ENCODE results near the gene FAM219B. TPM values are rescaled to one million over a fixed set of nuclear protein-coding genes. Genes with fewer than 3 reads are reported as not detected.

FAM219B gene
- total RNA-seq (2022; extraction: Qiagen RNA extraction): 31.2 to 40.6 TPM (median 35.3 TPM) in 5 replicates

GRCh38 chr15:74906450-74907162 is at the start of gene FAM219B:
Gene FAM219B, minus strand, starts transcription at chr15:74906851. Its CDS starts 51 bp downstream, at chr15:74906800.

GRCh38 chr15:74937590-74938371 is 31.1 kb upstream of the FAM219B start, which contains the start of gene COX5A:
Gene COX5A, minus strand, starts transcription at chr15:74938073. Its CDS starts 59 bp downstream, at chr15:74938014.

GRCh38 chr15:74889883-74890664 is 16.6 kb downstream of the FAM219B start, which contains the start of gene MPI:
Gene MPI, plus strand, starts transcription at chr15:74890042. Its CDS starts 32 bp downstream, at chr15:74890074.

GRCh38 chr15:74873036-74873755 is 33.5 kb downstream of the FAM219B start, which contains the start of gene SCAMP2:
Gene SCAMP2, minus strand, starts transcription at chr15:74873365. Its CDS starts 110 bp downstream, at chr15:74873255.

Other genes with a start within 250 kb of the FAM219B start
- gene EDC3, start 210.8 kb downstream of the FAM219B start, total RNA-seq (2022; extraction: Qiagen RNA extraction): 18.7 to 26.6 TPM (median 20.9 TPM) in 5 replicates
- gene CYP1A1, start 181.3 kb downstream of the FAM219B start, total RNA-seq (2022; extraction: Qiagen RNA extraction): 1.4 to 2.5 TPM (median 1.8 TPM) in 5 replicates
- not detected in 5 replicates for gene CYP1A2, start 158.0 kb downstream of the FAM219B start, total RNA-seq (2022; extraction: Qiagen RNA extraction)
- gene CSK, start 124.8 kb downstream of the FAM219B start, total RNA-seq (2022; extraction: Qiagen RNA extraction): 59.4 to 74.2 TPM (median 63.1 TPM) in 5 replicates
- gene LMAN1L, start 94.0 kb downstream of the FAM219B start, total RNA-seq (2022; extraction: Qiagen RNA extraction): 0.09 to 0.15 TPM in 2 of 5 replicates, not detected in the others
- 0.05 to 0.06 TPM in 2 of 5 replicates, not detected in the others for gene CPLX3, start 80.2 kb downstream of the FAM219B start, total RNA-seq (2022; extraction: Qiagen RNA extraction)
- 31.5 to 35.9 TPM (median 33.9 TPM) in 5 replicates for gene ULK3, start 63.7 kb downstream of the FAM219B start, total RNA-seq (2022; extraction: Qiagen RNA extraction)
- gene SCAMP2, start 33.5 kb downstream of the FAM219B start, total RNA-seq (2022; extraction: Qiagen RNA extraction): 62.6 to 67.1 TPM (median 64.1 TPM) in 5 replicates
- gene MPI, start 16.8 kb downstream of the FAM219B start, total RNA-seq (2022; extraction: Qiagen RNA extraction): 27.3 to 43.1 TPM (median 29.9 TPM) in 5 replicates
- 375 to 627 TPM (median 557 TPM) in 5 replicates for gene COX5A, start 31.2 kb upstream of the FAM219B start, total RNA-seq (2022; extraction: Qiagen RNA extraction)
- gene RPP25, start 49.9 kb upstream of the FAM219B start, total RNA-seq (2022; extraction: Qiagen RNA extraction): 19.2 to 26.0 TPM (median 25.6 TPM) in 5 replicates
- 11.4 to 14.0 TPM (median 13.1 TPM) in 5 replicates for gene SCAMP5, start 88.7 kb upstream of the FAM219B start, total RNA-seq (2022; extraction: Qiagen RNA extraction)
- gene PPCDC, start 116.7 kb upstream of the FAM219B start, total RNA-seq (2022; extraction: Qiagen RNA extraction): 13.6 to 22.6 TPM (median 17.3 TPM) in 5 replicates

Data from A549 treated with Hydrocortisone at 1 μM for 4 hours (cell line).